Left ventricle myocardium inferior (tissue), 1 donor: Measurements from ENCODE around the gene ROR1. TPM values are rescaled to one million over a fixed set of nuclear protein-coding genes. Genes with fewer than 3 reads are reported as not detected.

ENCODE experiments used
- DNase-seq: peaks from one replicate; pipeline ENCODE4 v3.0.0-alpha.2; 2020
- H3K27ac ChIP-seq: fragments of 200-600 bp; replicated peaks from 2 replicates; pipeline ENCODE4 v1.8.0; 2021
- H3K27me3 ChIP-seq: fragments of 200-600 bp; 2 replicates; pipeline ENCODE4 v1.8.0; 2021; ENCODE audit warnings: low read depth
- H3K36me3 ChIP-seq: fragments of 200-600 bp; 2 replicates; pipeline ENCODE4 v1.8.0; 2021
- H3K4me1 ChIP-seq: fragments of 200-600 bp; 2 replicates; pipeline ENCODE4 v1.8.0; 2021
- H3K4me3 ChIP-seq: fragments of 200-600 bp; 2 replicates; pipeline ENCODE4 v1.8.0; 2021; ENCODE audit warnings: mild to moderate bottlenecking, moderate library complexity
- H3K9me3 ChIP-seq: fragments of 200-600 bp; replicated peaks from 2 replicates; pipeline ENCODE4 v1.8.0; 2021
- intact Hi-C: fragments of 100-400 bp; cut with micrococcal nuclease; formaldehyde crosslinking; loops from one replicate; pipeline ENCODE4 v1.11.0; 2022
- total RNA-seq: library from RNA; stranded (reverse); fragmentation: NEBNext Ultra II Directional; extraction: Animal tissue kit (Norgen Biotek cat#: 25700); gene quantifications from one replicate; pipeline ENCODE4 v1.2.1, GENCODE V29; 2021
- TF ChIP-seq, protein P1 (sequence below): fragments of 200-600 bp; IDR thresholded peaks from 2 replicates; pipeline ENCODE4 v1.8.0; 2021; ENCODE audit warnings: antibody characterized with exemption, mild to moderate bottlenecking, borderline replicate concordance
- donor health status: DM: no; HTN: yes; CAD: no; lungs with severe emphysema.

The ROR1 gene
- total RNA-seq, 1 donor from 2014 or later, result 14.0 TPM

DNA sequence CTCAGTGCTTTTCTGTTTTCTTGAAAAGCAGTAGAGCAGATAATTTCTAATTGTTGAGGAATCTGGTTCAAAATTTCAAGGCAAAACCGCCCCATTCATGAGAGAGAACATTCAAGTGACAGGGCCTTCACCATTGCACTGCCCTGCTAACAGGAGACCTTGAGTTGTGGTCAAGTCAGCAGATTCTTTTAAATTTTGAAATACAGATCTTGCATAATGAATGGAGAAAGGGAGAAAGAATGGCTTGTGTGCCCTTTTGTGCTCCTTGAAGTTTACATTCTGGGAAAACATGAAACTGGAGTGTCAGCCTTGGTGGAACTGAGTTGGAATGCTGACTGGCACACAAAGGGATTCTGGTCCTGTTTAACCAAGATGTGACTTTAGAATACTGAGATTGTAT lies 265.1 kb downstream of the ROR1 start:
- peaks cover 58% of the 10 kb centered on the region for H3K4me1 ChIP-seq
- intact Hi-C loops, result no loop called here

DNA sequence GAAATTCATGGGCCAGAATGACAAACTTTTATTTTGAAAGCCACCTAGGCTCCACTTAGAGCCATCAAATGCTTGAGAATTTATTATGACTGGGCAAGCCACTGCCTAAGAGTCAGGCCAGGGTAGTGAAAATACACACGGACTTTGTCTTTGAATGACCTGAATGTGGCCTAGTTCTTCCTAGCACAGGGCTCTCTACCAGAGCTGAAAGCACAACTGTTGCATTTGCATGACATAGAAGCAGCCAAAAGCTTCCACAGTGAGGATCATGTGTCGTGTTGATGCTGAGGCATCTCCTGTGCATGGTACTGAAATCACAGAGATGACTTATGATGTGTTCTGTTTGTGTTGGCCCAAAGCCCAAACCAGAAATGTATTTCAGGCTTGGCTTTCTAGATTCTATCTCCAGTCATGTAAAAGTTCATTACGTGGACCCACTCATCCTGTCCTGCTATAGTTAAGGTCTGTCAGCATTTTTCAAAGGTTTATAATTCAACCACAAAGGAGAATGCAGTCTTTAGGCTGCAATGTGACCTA lies 265.6 kb downstream of the ROR1 start:
- H3K27ac ChIP-seq, result peak overlapping the region; percentile 86
- H3K27me3 ChIP-seq, result no peaks in the 10 kb centered on the region
- H3K36me3 ChIP-seq, result no peaks in the 10 kb centered on the region
- TF ChIP-seq, protein P1, sequence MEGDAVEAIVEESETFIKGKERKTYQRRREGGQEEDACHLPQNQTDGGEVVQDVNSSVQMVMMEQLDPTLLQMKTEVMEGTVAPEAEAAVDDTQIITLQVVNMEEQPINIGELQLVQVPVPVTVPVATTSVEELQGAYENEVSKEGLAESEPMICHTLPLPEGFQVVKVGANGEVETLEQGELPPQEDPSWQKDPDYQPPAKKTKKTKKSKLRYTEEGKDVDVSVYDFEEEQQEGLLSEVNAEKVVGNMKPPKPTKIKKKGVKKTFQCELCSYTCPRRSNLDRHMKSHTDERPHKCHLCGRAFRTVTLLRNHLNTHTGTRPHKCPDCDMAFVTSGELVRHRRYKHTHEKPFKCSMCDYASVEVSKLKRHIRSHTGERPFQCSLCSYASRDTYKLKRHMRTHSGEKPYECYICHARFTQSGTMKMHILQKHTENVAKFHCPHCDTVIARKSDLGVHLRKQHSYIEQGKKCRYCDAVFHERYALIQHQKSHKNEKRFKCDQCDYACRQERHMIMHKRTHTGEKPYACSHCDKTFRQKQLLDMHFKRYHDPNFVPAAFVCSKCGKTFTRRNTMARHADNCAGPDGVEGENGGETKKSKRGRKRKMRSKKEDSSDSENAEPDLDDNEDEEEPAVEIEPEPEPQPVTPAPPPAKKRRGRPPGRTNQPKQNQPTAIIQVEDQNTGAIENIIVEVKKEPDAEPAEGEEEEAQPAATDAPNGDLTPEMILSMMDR, result no peak
- no peak for DNase-seq
- H3K9me3 ChIP-seq, result no peaks in the 10 kb centered on the region
- H3K4me3 ChIP-seq, result no peak overlapping the region
- H3K4me1 ChIP-seq, result peaks cover 55% of the 10 kb centered on the region
- intact Hi-C loops, result no loop called here

More for the DNA sequence above, 265.1 kb downstream of the ROR1 start:
- TF ChIP-seq, protein P1, result no peak
- DNase-seq, result no peak
- no peaks in the 10 kb centered on the region for H3K9me3 ChIP-seq
- H3K27ac ChIP-seq, result peak overlapping the region; percentile 86
- H3K4me3 ChIP-seq, result no peak overlapping the region
- H3K36me3 ChIP-seq, result no peaks in the 10 kb centered on the region
- H3K27me3 ChIP-seq, result no peaks in the 10 kb centered on the region

DNA sequence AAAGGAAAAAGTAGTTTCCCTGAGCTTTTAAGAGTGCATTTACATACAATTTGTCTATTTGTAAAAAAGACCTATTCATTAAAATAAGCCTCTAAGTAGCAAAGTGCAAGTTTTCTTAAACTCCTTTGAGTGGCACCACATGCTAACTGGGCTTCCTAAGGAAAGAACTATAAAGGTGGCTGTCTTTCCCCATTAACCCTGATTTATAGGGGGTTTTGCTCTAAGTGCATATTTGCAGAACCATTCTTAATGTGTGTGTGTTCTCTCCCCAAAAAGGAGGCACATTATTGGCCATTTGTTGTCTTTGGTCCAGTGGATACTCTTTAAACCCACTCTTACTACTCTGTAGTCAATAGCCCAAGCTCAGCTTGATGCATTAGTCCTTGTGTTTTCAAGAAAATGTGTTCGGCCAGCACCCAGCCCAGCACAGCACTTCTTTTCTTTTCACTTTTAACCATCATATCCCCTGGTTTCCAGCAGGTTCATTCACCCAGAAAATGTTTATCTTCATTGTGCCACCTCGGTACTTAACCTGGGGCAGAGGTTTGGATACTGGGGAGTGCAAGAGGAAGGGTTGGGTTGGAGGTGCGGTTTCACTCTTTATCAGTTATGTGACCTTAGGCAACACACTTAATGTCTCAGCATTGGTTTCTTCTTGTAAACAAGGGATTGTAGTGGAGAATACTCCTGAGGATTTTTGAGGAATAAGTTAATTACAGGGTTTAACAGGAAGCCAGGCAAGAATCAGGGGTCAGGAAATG lies 267.7 kb downstream of the ROR1 start:
- H3K4me1 ChIP-seq, result peaks cover 60% of the 10 kb centered on the region
- H3K4me3 ChIP-seq, result no peak overlapping the region
- TF ChIP-seq, protein P1, result no peak
- intact Hi-C loops, result no loop called here
- H3K27ac ChIP-seq, result peak overlapping the region; percentile 86
- H3K36me3 ChIP-seq, result no peaks in the 10 kb centered on the region
- H3K27me3 ChIP-seq, result no peaks in the 10 kb centered on the region
- no peaks in the 10 kb centered on the region for H3K9me3 ChIP-seq
- no peak for DNase-seq

DNA sequence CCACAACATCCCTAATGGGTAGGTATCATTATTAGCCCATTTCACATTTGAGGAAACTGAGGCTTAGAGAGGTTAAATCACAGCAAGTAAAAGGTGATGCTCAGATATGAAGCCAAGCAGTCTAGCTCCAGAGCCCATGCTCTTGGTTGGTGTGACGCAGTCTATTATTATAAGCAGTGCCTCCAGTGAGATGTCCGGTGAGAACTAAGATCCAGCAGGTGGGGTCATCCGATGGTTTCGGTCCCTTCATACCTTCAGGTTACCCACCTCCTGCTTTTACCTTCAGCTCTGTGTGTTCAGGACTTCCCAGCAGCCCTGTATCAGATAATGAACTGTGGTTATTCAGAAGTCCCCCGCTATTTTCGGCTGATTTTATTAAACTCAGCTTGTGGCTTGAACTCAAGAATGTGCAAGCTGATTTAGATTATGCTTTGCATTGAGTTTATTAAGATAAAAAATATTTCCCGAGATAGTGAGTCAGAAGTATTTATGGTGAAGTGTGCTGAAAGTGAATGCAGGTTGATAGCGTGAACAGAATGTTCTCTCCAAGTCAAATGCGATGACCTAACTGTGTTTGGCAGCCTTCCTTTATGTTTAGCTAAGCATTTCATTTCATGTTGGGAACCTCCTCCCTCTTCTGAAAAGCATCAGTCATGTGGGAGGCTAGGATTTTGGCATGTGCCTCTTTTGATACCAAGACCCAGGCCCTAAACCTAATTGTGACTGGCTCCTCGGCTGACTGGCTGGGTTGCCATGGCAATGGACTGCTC lies 268.7 kb downstream of the ROR1 start:
- Histone ChIP-seq H3K4me1 (peaks cover 63% of the 10 kb centered on the region), H3K4me3 (no peak overlapping the region), H3K27ac (peak overlapping the region; percentile 86), H3K36me3 (no peaks in the 10 kb centered on the region), H3K27me3 (no peaks in the 10 kb centered on the region), H3K9me3 (no peaks in the 10 kb centered on the region)
- DNase-seq, result no peak
- intact Hi-C loops, result no loop called here
- TF ChIP-seq, protein P1, result no peak

DNA sequence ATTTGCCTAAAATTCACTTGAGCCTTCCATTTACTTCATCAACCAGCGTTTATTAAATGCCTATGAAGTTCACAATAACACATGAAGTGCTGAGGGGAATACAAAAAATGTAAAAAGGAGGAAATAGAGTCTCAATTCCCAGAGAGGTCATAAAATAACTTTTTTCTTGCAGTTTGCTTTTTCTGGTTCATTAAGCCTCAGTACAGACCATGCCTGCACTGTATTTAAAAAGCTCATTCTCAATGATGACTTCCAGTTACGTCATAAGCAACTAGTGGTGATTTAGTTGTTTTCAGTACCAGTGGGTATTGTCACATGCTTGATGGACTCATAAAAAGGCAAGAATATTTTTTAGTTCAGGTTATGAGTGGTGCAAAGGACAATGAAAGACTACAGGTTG lies 269.5 kb downstream of the ROR1 start:
- no peaks in the 10 kb centered on the region for H3K9me3 ChIP-seq
- H3K36me3 ChIP-seq, result no peaks in the 10 kb centered on the region
- TF ChIP-seq, protein P1, result no peak
- no peak overlapping the region for H3K4me3 ChIP-seq
- intact Hi-C loops, result no loop called here
- H3K4me1 ChIP-seq, result peaks cover 57% of the 10 kb centered on the region
- no peaks in the 10 kb centered on the region for H3K27me3 ChIP-seq
- DNase-seq, result no peak
- H3K27ac ChIP-seq, result peak overlapping the region; percentile 86
